Measurements from ENCODE around the gene ACVR1B.
A peak's percentile ranks its signal among the peaks of the same experiment; 100 is the strongest.

ACVR1B gene

DNA sequence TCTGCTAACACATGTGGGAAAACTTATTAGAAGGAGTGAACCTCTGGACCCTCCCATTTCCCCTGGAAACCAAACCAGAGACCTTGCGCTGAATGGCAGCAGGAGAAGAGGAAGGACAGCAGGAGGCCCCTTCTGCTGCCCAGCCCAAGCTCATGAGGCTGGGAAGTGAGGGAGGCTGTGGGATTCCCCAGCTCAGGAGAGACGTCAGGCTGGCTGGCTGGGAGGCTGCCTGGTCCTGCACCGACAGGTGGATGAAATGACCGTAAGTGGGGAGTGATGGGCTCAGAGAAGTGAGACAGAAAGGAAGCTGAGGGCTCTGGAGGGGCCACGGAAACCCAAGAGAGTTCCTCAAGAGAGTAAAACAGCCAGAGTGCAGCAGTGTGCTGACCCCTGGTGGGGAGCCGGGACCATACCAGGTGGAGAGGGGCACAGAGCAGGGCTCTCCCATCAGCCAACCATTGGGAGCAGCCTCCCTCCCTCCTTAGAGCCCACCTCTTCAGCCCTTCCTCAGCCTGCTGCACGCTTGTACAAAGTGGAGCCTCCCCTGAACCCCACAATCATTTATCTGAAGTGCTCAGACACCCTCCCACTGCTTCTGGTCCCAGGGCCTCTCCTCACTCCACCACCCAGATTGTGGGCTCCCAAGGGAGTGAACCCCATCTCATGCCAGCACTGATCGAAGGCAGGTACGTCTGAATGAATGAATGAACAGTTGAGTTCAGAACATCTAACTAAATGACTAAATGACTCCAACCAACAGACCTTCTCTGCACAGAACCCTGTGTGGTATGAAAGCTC, 69.2 kb downstream of the ACVR1B start:
- no peak for DNase-seq (ENCODE audit: low read depth in 2 of 2, low spot score in 1 of 2)

DNA sequence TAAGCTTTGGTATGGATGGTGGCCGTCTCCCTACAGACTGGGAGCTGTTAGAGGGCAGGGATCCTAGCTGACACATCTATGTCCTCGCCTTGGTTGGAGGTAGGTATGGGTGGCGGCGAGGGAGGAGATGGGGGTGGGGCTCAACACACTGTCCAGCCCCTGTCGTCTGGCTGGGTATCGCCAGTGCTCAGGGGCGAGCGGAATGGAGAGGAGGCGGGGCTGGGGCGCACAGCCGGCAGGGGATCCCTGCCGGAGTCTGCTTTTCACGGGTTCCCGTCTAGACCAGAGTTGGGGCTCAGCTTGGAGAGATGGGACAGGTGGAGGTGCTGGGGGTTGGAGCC, 71.3 kb downstream of the ACVR1B start:
- no peak for DNase-seq (ENCODE audit: low read depth in 2 of 2, low spot score in 1 of 2)

DNA sequence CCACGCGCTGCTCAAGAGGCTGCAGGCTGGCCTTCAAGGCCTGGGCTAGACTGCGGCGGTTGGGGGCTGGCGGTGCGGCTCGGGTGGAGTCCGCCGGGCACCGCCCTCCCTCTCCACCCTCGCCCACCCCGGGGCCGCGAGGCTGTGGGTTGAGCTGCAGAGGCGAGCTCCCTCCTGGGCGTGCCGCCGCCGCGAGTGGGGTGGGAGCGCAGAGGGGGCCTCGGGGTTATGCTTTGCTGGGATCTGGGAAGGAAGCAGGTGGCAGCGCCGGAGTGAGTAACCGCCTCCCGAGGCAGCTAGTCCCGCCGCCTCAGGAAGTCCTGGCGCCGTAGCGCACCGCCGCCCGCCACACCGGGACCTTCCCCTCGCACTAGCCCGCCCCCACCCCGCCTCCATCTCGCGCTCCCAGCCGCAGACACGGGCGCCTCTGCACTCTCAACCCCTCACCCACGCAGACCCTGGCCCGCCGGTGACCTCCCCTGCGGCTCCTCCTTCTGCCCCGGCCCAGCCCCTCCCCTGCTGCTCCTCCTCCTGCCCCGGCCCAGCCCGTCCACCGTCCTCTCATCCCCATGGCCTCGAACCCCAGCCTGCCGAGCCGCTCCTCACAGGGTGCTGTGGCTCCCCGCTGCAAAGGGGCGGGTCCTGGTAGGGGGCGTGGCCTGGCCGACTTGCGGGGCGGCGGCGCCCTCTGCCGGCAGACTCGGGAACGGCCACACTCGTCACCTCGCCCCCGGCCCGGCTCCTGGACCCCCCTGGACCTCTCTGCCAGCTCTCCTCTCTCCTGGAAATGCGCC, 71.9 kb downstream of the ACVR1B start:
- peak; percentile 78 to 86 for DNase-seq (ENCODE audit: low read depth in 2 of 2, low spot score in 1 of 2)

GRCh38 chr12:52023976-52024688, 72.6 kb downstream of the ACVR1B start:
- no peak for DNase-seq (ENCODE audit: low read depth in 2 of 2, low spot score in 1 of 2)

DNA sequence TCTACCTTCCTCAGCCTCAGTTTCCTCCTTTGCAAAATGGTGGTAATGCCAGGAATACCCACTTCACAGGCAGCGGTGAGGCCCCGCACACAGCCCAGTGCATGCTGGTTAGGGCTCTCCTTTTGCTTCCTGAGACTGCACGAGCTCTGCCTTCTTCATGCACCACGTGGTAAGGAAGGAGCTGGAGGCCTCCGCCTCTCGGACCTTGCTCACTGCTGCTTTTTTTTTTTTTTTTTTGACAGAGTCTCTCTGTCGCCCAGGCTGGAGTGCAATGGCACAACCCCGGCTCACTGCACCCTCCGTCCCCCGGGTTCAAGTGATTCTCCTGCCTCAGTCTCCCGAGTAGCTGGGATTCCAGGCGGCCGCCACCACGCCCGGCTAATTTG, 73.3 kb downstream of the ACVR1B start:
- no peak for DNase-seq (ENCODE audit: low read depth in 2 of 2, low spot score in 1 of 2)

- no peak for DNase-seq (ENCODE audit: low read depth in 2 of 2, low spot score in 1 of 2)
Observed at GRCh38 chr12:52026263-52026662, 74.8 kb downstream of the ACVR1B start.

DNA sequence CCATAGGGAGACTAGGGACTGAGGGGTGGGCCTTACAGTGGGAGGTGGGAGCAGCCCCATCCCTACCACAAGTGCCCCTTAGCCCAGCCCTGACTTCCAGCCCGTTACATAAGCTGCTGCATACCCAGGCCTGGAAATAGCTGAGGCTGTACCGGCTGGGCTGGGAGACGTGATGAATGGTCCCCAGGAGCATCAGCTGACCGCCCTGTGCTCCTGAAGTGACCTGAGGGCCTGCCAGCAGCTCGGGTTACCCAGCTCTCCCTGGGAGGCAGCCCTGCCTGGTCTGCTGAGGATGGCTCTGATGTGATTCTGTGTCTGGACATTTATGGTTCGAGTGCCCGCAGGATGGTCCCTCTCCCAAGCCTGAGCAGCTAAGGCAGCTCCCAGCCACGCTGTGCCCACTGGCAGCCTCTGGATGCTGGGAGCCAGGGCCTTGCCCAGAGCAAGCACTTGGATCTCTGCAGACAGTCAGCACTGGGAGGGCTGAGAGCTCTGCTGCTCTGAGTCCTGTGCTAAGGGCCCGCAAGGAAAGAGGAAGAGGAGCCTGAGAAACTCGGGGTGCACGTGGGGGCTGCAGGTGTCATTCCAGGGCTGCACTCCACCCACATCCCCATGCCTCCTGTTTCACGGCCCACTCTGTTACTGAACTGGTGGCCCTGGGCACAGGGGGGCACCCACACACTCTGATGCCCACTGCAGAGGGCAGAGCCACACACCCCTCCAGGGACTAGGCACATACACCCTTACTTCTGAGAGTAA, 75.8 kb downstream of the ACVR1B start:
- DNase-seq (ENCODE audit: low read depth in 2 of 2, low spot score in 1 of 2), result no peak

DNA sequence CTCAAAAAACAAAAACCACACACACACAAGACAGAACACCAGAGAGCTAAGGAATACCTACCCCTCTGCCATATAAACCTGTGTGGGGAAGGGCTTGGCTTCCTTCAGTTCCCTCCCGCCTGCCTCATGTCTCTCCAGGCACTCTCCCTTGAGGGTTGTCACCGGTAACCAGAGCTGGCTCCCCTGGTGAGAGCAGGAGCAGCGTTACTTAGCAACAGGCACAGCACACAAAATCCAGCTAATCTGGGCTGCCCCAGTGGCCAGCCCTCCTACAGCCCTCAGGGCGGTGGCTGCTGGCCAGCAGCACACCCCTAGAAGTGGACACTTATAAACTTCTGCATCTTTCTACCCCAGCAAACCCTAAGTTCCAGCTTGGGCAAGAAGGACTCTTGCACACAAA, 78.2 kb downstream of the ACVR1B start:
- no peak for DNase-seq (ENCODE audit: low read depth in 2 of 2, low spot score in 1 of 2)

- DNase-seq (ENCODE audit: low read depth in 2 of 2, low spot score in 1 of 2), result no peak
Observed at GRCh38 chr12:52032446-52032803, 80.9 kb downstream of the ACVR1B start.

DNA sequence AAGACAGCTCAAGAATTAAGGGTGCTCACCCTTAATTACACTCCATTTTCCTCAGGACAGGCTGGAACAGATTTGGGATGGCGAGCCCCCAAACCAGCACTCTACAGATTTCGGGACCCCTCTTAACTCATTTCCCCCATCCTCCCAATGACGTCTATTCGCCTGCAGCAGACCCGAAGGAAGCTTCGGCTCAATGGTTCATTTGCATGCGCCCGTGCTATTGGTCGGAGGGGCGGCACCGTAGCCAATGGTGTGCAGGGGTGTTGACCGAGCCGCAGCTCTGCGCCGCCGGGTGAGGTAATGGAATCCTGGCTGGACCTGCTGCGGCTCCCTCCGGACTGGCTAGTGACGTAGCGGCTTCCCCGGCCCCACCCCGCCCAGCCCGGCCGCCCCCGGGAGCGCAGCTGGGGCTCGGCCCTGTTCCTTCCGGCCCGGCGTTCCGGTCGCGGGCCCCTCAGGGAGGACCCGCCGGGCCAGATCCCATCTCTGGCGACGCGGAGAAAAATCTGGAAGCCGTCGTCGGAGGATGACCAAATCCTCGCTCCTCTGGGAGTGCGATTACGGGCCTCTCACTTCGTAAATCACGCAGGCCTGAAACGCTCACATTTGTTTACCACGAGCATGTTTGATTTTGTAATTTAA, 81.4 kb downstream of the ACVR1B start:
- peak; percentile 66 to 85 for DNase-seq (ENCODE audit: low read depth in 2 of 2, low spot score in 1 of 2)

- DNase-seq (ENCODE audit: low read depth in 2 of 2, low spot score in 1 of 2), result no peak
Observed at GRCh38 chr12:52033446-52034140, 82.1 kb downstream of the ACVR1B start.

DNA sequence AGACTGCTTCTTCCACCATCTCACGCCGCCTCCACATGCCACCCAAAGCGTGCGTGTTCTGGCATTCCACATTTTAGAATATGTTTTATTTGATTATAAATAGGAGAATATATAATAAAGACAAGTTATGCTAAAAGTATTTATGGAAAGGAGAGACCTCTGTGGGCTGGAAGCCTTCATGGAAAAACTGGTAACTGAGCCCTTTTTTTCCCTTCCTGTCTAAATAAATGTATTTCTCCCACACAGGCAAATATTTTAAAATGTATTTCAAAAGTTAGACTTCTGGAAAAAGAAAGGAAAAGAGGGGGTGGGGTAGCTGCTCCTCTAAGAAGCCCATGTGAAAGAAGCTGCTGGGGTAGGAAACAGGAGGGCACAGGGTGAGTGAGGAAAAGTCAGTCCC, 83.7 kb downstream of the ACVR1B start:
- DNase-seq (ENCODE audit: low read depth in 2 of 2, low spot score in 1 of 2), result no peak

- DNase-seq (ENCODE audit: low read depth in 2 of 2, low spot score in 1 of 2), result no peak
Observed at GRCh38 chr12:52035926-52036325, 84.4 kb downstream of the ACVR1B start.

DNA sequence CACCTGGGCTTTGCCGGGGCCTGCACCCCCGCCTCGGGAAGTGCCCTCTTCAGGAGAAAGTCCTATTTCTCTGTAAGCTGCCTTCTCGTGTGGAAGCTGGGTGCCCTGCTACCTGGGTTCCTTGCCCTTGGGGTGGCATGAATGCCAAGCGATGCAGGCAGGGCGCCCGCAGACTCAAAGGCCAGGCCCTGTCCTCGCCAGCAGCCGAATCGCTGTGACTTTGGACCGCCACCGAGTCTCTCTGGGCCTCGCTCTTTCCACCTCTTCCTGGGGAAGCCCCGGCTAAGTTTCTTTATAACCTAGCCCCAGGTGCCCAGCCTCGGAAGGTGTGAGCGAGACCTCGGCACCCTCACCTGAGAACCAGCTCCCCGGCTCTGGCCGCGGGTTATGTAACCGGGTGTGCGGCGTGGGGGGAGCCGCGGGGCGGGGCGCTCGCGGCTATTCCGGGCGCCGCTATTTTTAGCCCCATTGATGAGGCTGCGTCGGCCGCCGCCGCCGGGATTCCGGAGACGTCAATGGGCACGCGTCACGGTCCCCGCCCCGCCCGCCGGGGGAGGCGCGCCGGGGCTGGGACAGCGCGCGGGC, 85.2 kb downstream of the ACVR1B start:
- peak; percentile 60 to 81 for DNase-seq (ENCODE audit: low read depth in 2 of 2, low spot score in 1 of 2)

DNA sequence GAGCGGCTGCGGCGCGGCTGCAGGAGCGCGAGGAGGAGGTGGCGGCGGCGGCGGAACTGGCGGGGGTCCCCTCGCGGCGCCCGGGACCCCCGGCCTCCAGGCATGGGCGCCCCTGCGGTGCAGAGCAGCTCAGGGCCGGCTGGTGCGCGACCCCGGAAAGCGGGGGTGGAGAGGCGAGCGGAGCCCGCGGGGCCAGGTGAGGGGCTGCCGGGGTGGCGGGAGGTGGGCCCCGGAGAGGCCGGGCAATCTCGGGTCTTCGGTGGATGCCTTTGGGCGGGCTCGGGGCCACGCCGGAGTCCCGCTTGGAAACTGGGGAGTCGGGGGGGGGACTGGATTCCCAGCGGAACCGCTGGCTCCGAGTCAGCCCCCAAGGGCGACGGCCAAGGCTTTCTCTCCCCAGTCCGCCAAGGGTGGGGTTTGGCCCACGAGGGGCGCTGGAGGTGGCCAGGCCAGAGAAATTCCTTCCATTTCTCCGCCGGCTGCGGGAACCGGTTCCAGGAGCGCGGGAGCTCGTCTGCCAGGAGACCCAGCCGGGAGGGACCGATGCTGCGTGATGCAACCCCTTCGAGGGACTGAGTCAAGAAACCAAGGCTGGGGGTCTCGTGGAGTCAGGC, 85.9 kb downstream of the ACVR1B start:
- DNase-seq (ENCODE audit: low read depth in 2 of 2, low spot score in 1 of 2), result no peak

- no peak for DNase-seq (ENCODE audit: low read depth in 2 of 2, low spot score in 1 of 2)
Observed at GRCh38 chr12:52038447-52038846, 86.9 kb downstream of the ACVR1B start.

DNA sequence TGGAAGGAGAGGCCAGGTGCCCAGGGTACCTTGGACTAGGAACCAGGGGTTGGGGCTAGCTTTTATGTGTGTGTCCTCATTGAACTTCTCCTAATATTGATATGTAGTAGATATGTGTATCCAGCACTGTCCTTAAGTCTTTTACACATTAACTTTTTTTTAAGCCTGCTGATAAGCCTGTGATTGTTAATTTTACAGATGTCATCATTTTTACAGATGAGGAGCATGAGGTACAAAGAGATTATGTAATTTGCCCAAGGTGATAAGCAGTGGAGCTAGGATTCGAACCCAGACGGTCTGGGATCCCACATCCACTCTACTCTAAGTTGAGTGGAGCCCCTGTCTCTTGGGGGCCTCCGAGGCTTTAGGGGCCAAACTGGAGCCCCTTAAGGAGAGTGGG, 89.5 kb downstream of the ACVR1B start:
- no peak for DNase-seq (ENCODE audit: low read depth in 2 of 2, low spot score in 1 of 2)

GRCh38 chr12:52041695-52042123, 90.2 kb downstream of the ACVR1B start:
- DNase-seq (ENCODE audit: low read depth in 2 of 2, low spot score in 1 of 2), result no peak

DNA sequence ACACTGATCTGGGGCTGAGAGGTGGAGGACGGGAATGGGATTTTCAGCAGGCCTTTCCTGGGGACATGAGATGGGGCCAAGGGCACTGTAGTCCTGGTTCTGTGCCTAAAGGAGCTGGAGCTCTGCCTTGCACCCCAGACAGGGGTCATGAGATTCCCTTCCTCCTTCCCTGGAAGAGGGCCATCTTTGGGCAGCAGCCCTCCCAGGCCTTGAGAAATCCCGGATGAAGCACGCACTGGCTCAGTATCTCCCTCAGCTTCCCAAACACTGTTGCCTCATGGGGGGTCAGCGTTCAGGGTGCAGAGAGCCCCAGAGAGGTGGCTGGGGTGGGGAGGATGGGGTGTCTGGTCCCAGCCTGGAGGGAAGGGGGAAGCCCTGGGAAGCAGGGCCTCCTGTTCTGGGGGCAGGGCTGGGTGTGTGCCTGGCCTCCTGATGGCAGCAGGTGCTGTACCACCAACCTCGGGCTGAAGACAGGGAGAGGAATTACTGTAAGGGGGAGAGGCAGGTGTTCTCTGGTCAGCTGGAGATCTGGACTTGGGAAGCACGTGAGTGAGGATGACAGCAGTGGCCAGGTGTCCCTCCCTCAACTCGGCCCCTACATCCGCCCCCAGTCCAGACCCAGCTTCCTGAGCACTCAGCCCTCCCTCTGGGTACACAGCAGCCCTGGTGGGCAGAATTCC, 91.3 kb downstream of the ACVR1B start:
- DNase-seq (ENCODE audit: low read depth in 2 of 2, low spot score in 1 of 2), result no peak
